Peyer's patch (tissue), 4 donors: ENCODE measurements around the gene POFUT1. TPM values are rescaled to one million over a fixed set of nuclear protein-coding genes. Genes with fewer than 3 reads are reported as not detected.
"Not testable (repeated sequence)": the region's sequence is repeated elsewhere in the genome, so short reads cannot be mapped to it uniquely, and the experiment has no call there.

Source experiments
- DNase-seq, 3 donors: peaks; one replicate each; pipeline ENCODE4 v3.0.0-alpha.2; 2017 to 2019
- H3K27ac ChIP-seq, 4 donors: fragments of 200-600 bp; sonication (generic); one replicate each; pipeline ENCODE4 v1.5.1; 2016 to 2019
- H3K27me3 ChIP-seq, 2 donors: fragments of 200-600 bp; sonication (generic); one replicate each; pipeline ENCODE4 v1.5.1; 2019
- H3K36me3 ChIP-seq, 3 donors: fragments of 200-600 bp; sonication (generic); one replicate each; pipeline ENCODE4 v1.5.1; 2016 to 2019
- H3K4me1 ChIP-seq, 4 donors: fragments of 200-600 bp; sonication (generic); one replicate each; pipeline ENCODE4 v1.5.1; 2016 to 2019
- H3K4me3 ChIP-seq, 4 donors: fragments of 200-600 bp; sonication (generic); 1 replicate in 3 of 4; 2 replicates in 1 of 4; pipeline ENCODE4 v1.5.1; 2016 to 2019; ENCODE audit warnings: mild to moderate bottlenecking in 1 of 4
- H3K9me3 ChIP-seq, 4 donors: fragments of 200-600 bp; sonication (generic); one replicate each; pipeline ENCODE4 v1.5.1; 2016 to 2019; ENCODE audit warnings: mild to moderate bottlenecking in 1 of 4
- CTCF ChIP-seq, 6 experiments: fragments of 450-650 bp in 4 of 6; fragments of 200-600 bp in 2 of 6; sonication (generic) in 1 of 6; IDR thresholded peaks; one replicate each; pipeline ENCODE4 v1.5.1; 2017 to 2019; ENCODE audit warnings: antibody characterized with exemption in 6 of 6, mild to moderate bottlenecking in 3 of 6, moderate library complexity in 1 of 6
- POLR2A ChIP-seq, 2 donors: fragments of 450-650 bp; IDR thresholded peaks; one replicate each; pipeline ENCODE4 v1.5.1; 2017; ENCODE audit warnings: antibody characterized with exemption in 2 of 2, mild to moderate bottlenecking in 2 of 2, moderate library complexity in 2 of 2
- total RNA-seq, 4 donors: library from RNA; depleted of rRNA; stranded (reverse); fragments of >200 nt; gene quantifications; one replicate each; pipeline ENCODE4 v1.1.0, GENCODE V29; 2016

Gene POFUT1
- total RNA-seq, 4 donors from 2014 or later, result 42.9 to 118 (median 55.7) TPM

- Histone ChIP-seq H3K27me3 (no peaks in the 10 kb centered on the region), H3K36me3 (peaks cover 0 to 9% (median 0%) of the 10 kb centered on the region in 3 donors), H3K9me3 (no peaks in the 10 kb centered on the region), H3K4me1 (peaks cover 0 to 38% (median 6%) of the 10 kb centered on the region in 4 donors), H3K4me3 (peak overlapping the region; percentile 53 to 82 (median 61)), H3K27ac (peak overlapping the region; percentile 68 to 82 (median 72))
- DNase-seq, result peak; percentile 22 to 64 (median 54)
- TF ChIP-seq POLR2A (IDR thresholded peaks at IDR 0.05) (no peak), CTCF (IDR thresholded peaks at IDR 0.05) (peak in 1 of 6 experiments; percentile 2)
These were observed 17.7 kb upstream of the POFUT1 start for GRCh38 chr20:32189691-32190615.

GRCh38 chr20:32190616-32191415 lies 16.9 kb upstream of the POFUT1 start:
- no peaks in the 10 kb centered on the region for H3K27me3 ChIP-seq
- H3K27ac ChIP-seq, result peak overlapping the region; percentile 68 to 82 (median 72)
- no peak for TF ChIP-seq POLR2A (IDR thresholded peaks at IDR 0.05)
- TF ChIP-seq CTCF (IDR thresholded peaks at IDR 0.05), result no peak
- peaks cover 0 to 38% (median 6%) of the 10 kb centered on the region in 4 donors for H3K4me1 ChIP-seq
- H3K4me3 ChIP-seq, result peak overlapping the region; percentile 53 to 82 (median 61)
- peaks cover 0 to 18% (median 0%) of the 10 kb centered on the region in 3 donors for H3K36me3 ChIP-seq
- peak in 1 of 3 donors; percentile 47 for DNase-seq
- H3K9me3 ChIP-seq, result no peaks in the 10 kb centered on the region

- peaks cover 0 to 38% (median 6%) of the 10 kb centered on the region in 4 donors for H3K4me1 ChIP-seq
These were observed 16.3 kb upstream of the POFUT1 start for GRCh38 chr20:32191422-32191821.

GRCh38 chr20:32191873-32192272 lies 15.8 kb upstream of the POFUT1 start:
- DNase-seq, result peak in 1 of 3 donors; percentile 25
- Histone ChIP-seq H3K36me3 (peaks cover 0 to 28% (median 0%) of the 10 kb centered on the region in 3 donors), H3K9me3 (no peaks in the 10 kb centered on the region), H3K27me3 (no peaks in the 10 kb centered on the region), H3K27ac (peak overlapping the region in 1 of 4 donors; percentile 76), H3K4me3 (no peak overlapping the region), H3K4me1 (peaks cover 0 to 38% (median 6%) of the 10 kb centered on the region in 4 donors)
- no peak for TF ChIP-seq CTCF (IDR thresholded peaks at IDR 0.05)
- TF ChIP-seq POLR2A (IDR thresholded peaks at IDR 0.05), result no peak

More at GRCh38 chr20:32191422-32191821, 16.3 kb upstream of the POFUT1 start:
- Histone ChIP-seq H3K4me3 (no peak overlapping the region), H3K9me3 (no peaks in the 10 kb centered on the region), H3K36me3 (peaks cover 0 to 24% (median 0%) of the 10 kb centered on the region in 3 donors), H3K27me3 (no peaks in the 10 kb centered on the region), H3K27ac (peak overlapping the region in 1 of 4 donors; percentile 76)
- no peak for TF ChIP-seq POLR2A (IDR thresholded peaks at IDR 0.05)
- TF ChIP-seq CTCF (IDR thresholded peaks at IDR 0.05), result no peak
- DNase-seq, result peak in 1 of 3 donors; percentile 38

GRCh38 chr20:32192698-32193097 lies 15.0 kb upstream of the POFUT1 start:
- peaks cover 0 to 36% (median 0%) of the 10 kb centered on the region in 3 donors for H3K36me3 ChIP-seq
- H3K27ac ChIP-seq, result peak overlapping the region in 1 of 4 donors; percentile 17
- DNase-seq, result peak in 1 of 3 donors; percentile 27
- no peaks in the 10 kb centered on the region for H3K9me3 ChIP-seq
- H3K4me1 ChIP-seq, result peaks cover 0 to 38% (median 6%) of the 10 kb centered on the region in 4 donors
- no peaks in the 10 kb centered on the region for H3K27me3 ChIP-seq
- TF ChIP-seq CTCF (IDR thresholded peaks at IDR 0.05), result no peak
- H3K4me3 ChIP-seq, result no peak overlapping the region

GRCh38 chr20:32193336-32193735 lies 14.3 kb upstream of the POFUT1 start:
- peak in 1 of 3 donors; percentile 29 for DNase-seq
- not testable (repeated sequence) for H3K4me3 ChIP-seq, H3K27me3 ChIP-seq, H3K27ac ChIP-seq, H3K9me3 ChIP-seq
- peaks cover 0 to 35% (median 6%) of the 10 kb centered on the region in 4 donors for H3K4me1 ChIP-seq
- H3K36me3 ChIP-seq, result peaks cover 0 to 41% (median 0%) of the 10 kb centered on the region in 3 donors
